AG04449 (cell line): ENCODE results near the gene NPC1.
"Not testable (repeated sequence)": the region's sequence is repeated elsewhere in the genome, so short reads cannot be mapped to it uniquely, and the experiment has no call there.

Experiments
- CTCF ChIA-PET: fragments of 350-600 bp; formaldehyde crosslinking; extraction: SDS; loops from one replicate; lab custom pipeline; 2021; ENCODE audit warnings: antibody characterized with exemption; lab: Yijun Ruan, JAX
- POLR2A ChIA-PET: fragments of 400-600, 350-600 bp; formaldehyde crosslinking; extraction: SDS; loops from one replicate; lab custom pipeline; 2020; ENCODE audit warnings: antibody characterized with exemption, inconsistent platforms; lab: Yijun Ruan, JAX
- DNase-seq: peaks from one replicate; pipeline ENCODE4 v3.0.0-alpha.2; 2010; ENCODE audit warnings: low read depth, low spot score
- H3K4me3 ChIP-seq: 2 replicates; pipeline ENCODE4 v1.5.1; 2011; ENCODE audit warnings: low read depth, mild to moderate bottlenecking, control low read depth, low read length
- CTCF ChIP-seq: IDR thresholded peaks from one replicate; pipeline ENCODE4 v1.5.1; 2011; ENCODE audit warnings: mild to moderate bottlenecking, moderate library complexity, low read length, control low read depth, inconsistent platforms; ENCODE audit not compliant: insufficient read depth; ENCODE audit errors: missing control alignments

Gene NPC1

DNA sequence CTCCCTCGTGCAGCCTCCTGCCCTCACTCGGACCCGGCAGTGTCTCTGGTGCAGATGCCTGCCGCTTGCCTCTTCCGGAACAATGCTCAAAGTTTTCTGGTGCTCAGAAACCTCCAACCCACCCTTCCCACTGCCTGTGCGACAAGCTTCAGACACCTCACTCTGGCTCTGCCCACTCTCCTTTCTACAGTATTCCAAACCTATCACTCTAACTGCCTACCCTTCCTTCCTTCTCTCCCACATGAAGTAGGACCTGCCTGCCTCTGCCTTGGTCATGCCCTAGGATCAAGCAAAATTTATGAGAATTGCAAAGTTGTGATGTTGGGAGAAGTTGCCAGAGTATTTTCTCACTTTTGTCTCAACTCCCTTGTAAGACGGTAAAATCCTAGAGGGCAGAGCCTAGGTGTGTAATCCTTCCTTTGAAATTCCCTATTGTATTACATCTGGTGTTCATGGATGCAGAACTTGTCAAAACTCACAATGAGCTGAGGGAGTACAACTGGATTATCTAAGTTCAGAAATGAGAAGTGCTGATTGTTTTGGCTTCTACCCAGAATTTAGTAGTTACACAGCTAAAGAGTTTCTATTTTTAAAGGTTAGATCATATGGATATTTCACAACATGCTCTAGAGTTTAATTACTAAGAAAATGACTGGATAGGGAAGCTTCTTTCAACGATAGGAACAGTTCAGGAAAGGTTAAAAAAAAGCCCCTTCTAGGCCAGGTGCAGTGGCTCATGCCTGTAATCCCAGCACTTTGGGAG is 7.2 kb downstream of the NPC1 start:
- ChIA-PET CTCF (interaction anchor here (0.8 to 4.8 kb wide), 5 partner anchors 9 to 168 kb away, joined by 3 to 24 read pairs (median 5); no protein-coding TSS in a partner anchor), POLR2A (no interaction called here)
- no peak overlapping the region for H3K4me3 ChIP-seq
- DNase-seq = no peak
- no peak for TF ChIP-seq CTCF

- H3K4me3 ChIP-seq = no peak overlapping the region
- no peak for TF ChIP-seq CTCF
- ChIA-PET CTCF (interaction anchor here (1.6 to 4.8 kb wide), 3 partner anchors 10 to 125 kb away, joined by 5 to 24 read pairs (median 9); no protein-coding TSS in a partner anchor), POLR2A (no interaction called here)
- no peak for DNase-seq
These were observed 8.1 kb downstream of the NPC1 start for GRCh38 chr18:23578067-23578701.

DNA sequence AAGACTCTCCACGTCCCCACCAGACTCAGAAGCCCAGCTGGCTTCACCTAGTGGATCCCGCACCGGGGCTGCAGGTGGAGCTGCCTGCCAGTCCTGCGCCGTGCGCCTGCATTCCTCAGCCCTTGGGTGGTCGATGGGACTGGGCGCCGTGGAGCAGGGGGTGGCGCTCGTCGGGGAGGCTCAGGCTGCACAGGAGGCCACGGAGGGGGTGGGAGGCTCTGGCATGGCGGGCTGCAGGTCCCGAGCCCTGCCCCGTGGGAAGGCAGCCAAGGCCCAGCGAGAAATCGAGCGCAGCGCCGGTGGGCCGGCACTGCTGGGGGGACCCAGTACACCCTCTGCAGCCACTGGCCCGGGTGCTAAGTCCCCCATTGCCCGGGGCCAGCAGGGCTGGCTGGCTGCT is 8.8 kb downstream of the NPC1 start:
- CTCF ChIA-PET = interaction anchor here (2.7 to 4.8 kb wide), 2 partner anchors 11 to 61 kb away, joined by 9 to 24 read pairs; no protein-coding TSS in a partner anchor
- POLR2A ChIA-PET, DNase-seq, H3K4me3 ChIP-seq: not testable (repeated sequence)

GRCh38 chr18:23575309-23575651 is 11.0 kb downstream of the NPC1 start:
- no peak for DNase-seq
- TF ChIP-seq CTCF = no peak
- ChIA-PET CTCF (no interaction called here), POLR2A (no interaction called here)
- H3K4me3 ChIP-seq = no peak overlapping the region

DNA sequence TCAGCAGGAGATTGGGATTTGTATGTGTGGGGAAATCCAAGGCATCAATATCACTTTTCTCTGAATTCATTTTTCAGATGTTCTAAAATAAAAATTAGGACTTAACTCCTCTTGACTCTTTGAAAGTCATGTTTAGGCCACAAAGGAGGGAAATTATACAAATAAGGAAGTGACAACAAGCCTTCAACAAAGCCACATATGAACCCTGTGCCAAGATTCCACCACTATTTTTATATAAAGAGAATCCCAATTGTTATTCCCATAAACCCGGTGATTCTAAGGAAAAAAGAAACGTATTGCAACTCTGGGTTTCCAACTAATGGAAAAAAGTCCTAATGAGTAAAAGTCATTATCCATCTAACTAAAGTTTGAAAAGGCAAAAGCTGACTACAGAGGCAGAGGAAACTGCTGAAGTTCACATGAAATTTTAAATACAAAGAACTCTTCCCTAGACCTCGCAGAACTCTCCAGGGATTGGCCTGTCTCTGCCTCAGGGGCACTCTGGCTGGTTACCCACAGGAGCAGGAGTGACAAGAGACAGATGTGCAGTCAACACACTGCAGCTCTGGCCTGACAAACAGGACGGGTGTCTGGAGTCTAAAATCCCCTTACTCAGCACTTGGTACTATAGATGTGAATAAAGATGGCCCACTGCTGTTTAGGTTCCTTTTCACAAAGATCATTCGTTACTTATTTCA is 11.5 kb downstream of the NPC1 start:
- H3K4me3 ChIP-seq = no peak overlapping the region
- no peak for DNase-seq
- POLR2A ChIA-PET = no interaction called here
- no peak for TF ChIP-seq CTCF
- CTCF ChIA-PET = no interaction called here

DNA sequence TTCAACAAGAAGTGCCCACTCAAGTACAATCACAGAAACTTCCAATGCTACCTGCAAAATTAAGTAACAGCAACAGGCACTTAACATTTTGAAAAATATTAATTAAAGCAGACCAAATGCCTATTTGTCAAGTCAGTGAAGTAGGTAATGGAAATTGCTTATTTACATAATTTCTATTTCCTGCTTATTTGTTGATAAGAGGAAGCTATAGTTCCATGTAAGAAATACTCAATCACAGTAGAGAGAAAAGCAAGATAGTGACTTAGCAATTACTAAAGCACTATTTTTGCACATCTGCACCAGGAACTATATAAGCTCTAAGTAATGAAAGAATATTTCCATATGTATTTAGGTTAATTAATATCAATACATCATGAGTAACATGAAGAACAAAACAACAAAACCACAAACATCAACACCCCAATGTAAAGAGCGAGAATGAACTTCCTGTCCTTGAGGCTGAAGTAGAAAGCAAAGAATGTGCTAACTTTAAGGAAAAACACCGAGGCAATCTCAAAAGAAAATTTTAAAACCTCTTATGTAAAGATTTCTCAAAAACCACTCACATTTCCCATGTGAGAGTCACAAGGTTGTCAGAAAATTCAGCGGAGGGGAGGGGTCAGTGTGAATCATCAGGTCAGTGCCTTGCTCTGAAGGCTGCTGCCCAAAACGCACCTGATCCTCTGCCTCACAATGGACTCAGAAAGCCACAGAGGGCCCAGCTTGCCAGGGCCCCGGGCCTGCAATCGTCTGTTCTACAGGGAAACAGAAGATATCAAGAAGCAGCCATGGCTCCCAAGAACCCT is 12.5 kb downstream of the NPC1 start:
- no peak for DNase-seq
- no peak for TF ChIP-seq CTCF
- no peak overlapping the region for H3K4me3 ChIP-seq
- CTCF ChIA-PET = no interaction called here
- POLR2A ChIA-PET = no interaction called here
